ENCODE data around the gene ZBTB40.

The ZBTB40 gene

DNA sequence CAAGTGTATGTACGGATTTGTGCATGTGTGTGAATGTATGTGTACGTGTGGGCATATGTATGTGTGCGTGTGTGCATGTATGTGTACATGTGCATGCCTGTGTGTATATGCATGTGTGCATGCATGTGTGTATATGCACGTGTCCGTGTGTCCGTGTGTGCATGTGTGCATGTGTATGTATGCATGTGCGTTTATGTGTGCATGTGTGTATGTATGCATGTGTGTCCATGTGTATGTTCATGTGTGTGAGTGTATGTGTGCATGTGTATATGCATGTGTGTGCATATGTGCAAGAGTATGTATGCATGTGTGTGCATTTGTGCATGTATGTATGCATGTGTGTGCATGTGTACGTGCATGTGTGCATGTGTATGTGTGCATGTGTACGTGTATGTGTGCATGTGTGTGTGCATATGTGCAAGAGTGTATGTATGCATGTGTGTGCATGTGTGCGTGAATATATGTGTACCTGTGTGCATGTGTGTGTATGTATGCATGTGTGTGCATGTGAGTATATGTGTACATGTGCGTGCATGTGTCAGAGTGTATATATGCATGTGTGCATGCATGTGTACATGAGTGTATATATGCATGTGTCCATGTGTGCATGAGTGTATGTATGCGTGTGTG, 127.2 kb downstream of the ZBTB40 start:
- in situ Hi-C loops (cut with MboI; ENCODE audit: low sequenced_read_pairs): no loop called here

GRCh38 chr1:22579541-22580155, 128.0 kb downstream of the ZBTB40 start:
- in situ Hi-C loops (cut with MboI; ENCODE audit: low sequenced_read_pairs): no loop called here

All from hTERT RPE-1 (cell line).